OCI-LY7 (cell line): ENCODE results near the gene TUB. TPM values are rescaled to one million over a fixed set of nuclear protein-coding genes. Genes with fewer than 3 reads are reported as not detected.

ENCODE experiments used
- BruUV-seq: library from RNA; stranded (reverse); fragments of 400-500 nt; replicated peaks from 2 replicates; lab custom pipeline; 2021; lab: Mats Ljungman, UMichigan
- CTCF ChIA-PET: fragments of 300-600 bp; sonication (Branson Sonifier 250); formaldehyde crosslinking; loops from one replicate; lab custom pipeline; 2022; ENCODE audit warnings: antibody characterized with exemption; ENCODE audit not compliant: unreplicated experiment; lab: Charles Lee
- POLR2A ChIA-PET: fragments of 300-600 bp; sonication (Branson Sonifier 250); formaldehyde crosslinking; loops from one replicate; lab custom pipeline; 2022; ENCODE audit warnings: antibody characterized with exemption; lab: Charles Lee
- DNase-seq: peaks from one replicate; pipeline ENCODE4 v3.0.0-alpha.2; 2015; ENCODE audit warnings: low spot score
- H2AFZ ChIP-seq: fragments of 200-600 bp; sonication (generic), shearing (Covaris generic); 2 replicates; pipeline ENCODE4 v1.6.1; 2014; ENCODE audit warnings: mild to moderate bottlenecking, antibody characterized with exemption, low read length, moderate library complexity
- H3K27ac ChIP-seq: fragments of 200-600 bp; sonication (generic); 2 replicates; pipeline ENCODE4 v1.5.1; 2014; ENCODE audit warnings: mixed run types, low read depth, mild to moderate bottlenecking, moderate library complexity, low read length, inconsistent platforms; ENCODE audit not compliant: poor library complexity, severe bottlenecking
- H3K36me3 ChIP-seq: fragments of 200-600 bp; sonication (generic); 2 replicates; pipeline ENCODE4 v1.6.1; 2014; ENCODE audit warnings: mild to moderate bottlenecking, antibody characterized with exemption, low read length, moderate library complexity, mixed read lengths; ENCODE audit not compliant: insufficient read depth
- H3K4me1 ChIP-seq: fragments of 200-600 bp; sonication (generic); 2 replicates; pipeline ENCODE4 v1.5.1; 2014; ENCODE audit warnings: mild to moderate bottlenecking, low read length; ENCODE audit not compliant: insufficient read depth, poor library complexity, severe bottlenecking
- H3K4me2 ChIP-seq: fragments of 200-600 bp; sonication (generic); 2 replicates; pipeline ENCODE4 v1.6.1; 2014; ENCODE audit warnings: mild to moderate bottlenecking, low read length
- H3K4me3 ChIP-seq: fragments of 200-600 bp; sonication (generic); 2 replicates; pipeline ENCODE4 v1.5.1; 2014; ENCODE audit warnings: mild to moderate bottlenecking, low read depth, low read length; ENCODE audit not compliant: poor library complexity, severe bottlenecking
- H3K79me2 ChIP-seq: fragments of 200-600 bp; sonication (generic); 2 replicates; pipeline ENCODE4 v1.6.1; 2016; ENCODE audit warnings: low read depth, mild to moderate bottlenecking, low read length, moderate library complexity, mixed read lengths; ENCODE audit not compliant: insufficient read depth
- H3K9me2 ChIP-seq: fragments of 200-600 bp; sonication (generic); 2 replicates; pipeline ENCODE4 v1.6.1; 2016; ENCODE audit warnings: mild to moderate bottlenecking, low read length, mixed read lengths; ENCODE audit not compliant: insufficient read depth
- H3K9me3 ChIP-seq: fragments of 200-600 bp; sonication (generic); 2 replicates; pipeline ENCODE4 v1.6.1; 2014; ENCODE audit warnings: mild to moderate bottlenecking, mixed run types, low read length, mixed read lengths
- H4K20me1 ChIP-seq: fragments of 200-600 bp; sonication (generic); 2 replicates; pipeline ENCODE4 v1.6.1; 2014; ENCODE audit warnings: mild to moderate bottlenecking, antibody characterized with exemption, low read length, moderate library complexity, mixed read lengths; ENCODE audit not compliant: insufficient read depth
- EZH2phosphoT487 ChIP-seq: fragments of 200-600 bp; sonication (generic); IDR thresholded peaks from 2 replicates; pipeline ENCODE4 v1.6.1; 2018; ENCODE audit warnings: low read depth, borderline replicate concordance, mild to moderate bottlenecking, mixed run types, antibody characterized with exemption, low read length, moderate library complexity, mixed read lengths
- intact Hi-C: fragments of 100-400 bp; cut with micrococcal nuclease; formaldehyde crosslinking; loops from one replicate; pipeline ENCODE4 v1.10.0; 2022; ENCODE audit not compliant: unreplicated experiment
- total RNA-seq, 2 experiments: library from RNA; depleted of rRNA in 1 of 2; stranded (reverse); fragments of >200 nt in 1 of 2; shearing (Covaris generic) in 1 of 2; gene quantifications; 2 replicates each; pipeline ENCODE4 v1.2.3, GENCODE V29; 2014 to 2022
- TF ChIP-seq, protein P1 (sequence below): fragments of 200-600 bp; sonication (generic); conservative IDR thresholded peaks from 2 replicates; pipeline ENCODE4 v1.5.1; 2014; ENCODE audit warnings: mild to moderate bottlenecking, antibody characterized with exemption, low read length, moderate library complexity, mixed read lengths

The TUB gene
- total RNA-seq, 2 experiments from 2014 or later = not detected

DNA sequence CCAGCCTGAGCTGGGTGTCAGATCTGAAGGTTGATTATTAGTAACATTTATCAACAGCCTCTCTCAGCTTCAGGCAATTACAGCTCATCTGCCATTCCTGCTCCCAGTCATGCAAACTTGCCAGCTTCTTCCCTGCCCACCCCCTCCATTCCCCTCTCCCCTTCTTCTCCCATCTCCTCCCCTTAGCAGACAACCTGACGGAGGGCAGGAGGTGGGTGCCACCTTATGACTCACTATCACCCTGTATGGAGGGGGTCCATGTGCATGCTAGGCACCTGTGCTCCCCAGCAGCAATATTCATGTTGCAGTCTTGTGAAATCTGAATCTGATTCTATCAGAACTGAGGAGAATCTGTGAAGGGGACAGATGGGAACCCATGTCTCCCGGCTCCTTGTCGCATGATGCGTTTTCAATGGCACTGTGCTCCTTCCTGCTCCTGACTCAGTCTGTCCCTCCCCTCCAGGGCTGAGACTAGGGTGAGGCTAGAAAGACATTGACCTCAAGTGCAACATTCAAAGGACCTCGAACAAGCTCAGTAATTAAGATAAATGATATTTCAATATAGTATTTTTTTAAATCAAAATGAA is 46.3 kb upstream of the TUB start:
- intact Hi-C loops = loop anchor here (5.0 kb wide), 1 partner anchor 38 kb away; no protein-coding TSS in a partner anchor
- H3K9me3 ChIP-seq = no peaks in the 10 kb centered on the region
- no peak overlapping the region for H3K4me2 ChIP-seq
- H3K27ac ChIP-seq = no peak overlapping the region
- no peak overlapping the region for H2AFZ ChIP-seq
- no peak overlapping the region for H3K4me3 ChIP-seq
- DNase-seq = no peak
- ChIA-PET POLR2A (no interaction called here), CTCF (interaction anchor here (0.6 to 1.1 kb wide), 2 partner anchors 16 to 64 kb away, joined by 4 to 18 read pairs; no protein-coding TSS in a partner anchor)
- no peak for TF ChIP-seq EZH2phosphoT487
- TF ChIP-seq, protein P1, sequence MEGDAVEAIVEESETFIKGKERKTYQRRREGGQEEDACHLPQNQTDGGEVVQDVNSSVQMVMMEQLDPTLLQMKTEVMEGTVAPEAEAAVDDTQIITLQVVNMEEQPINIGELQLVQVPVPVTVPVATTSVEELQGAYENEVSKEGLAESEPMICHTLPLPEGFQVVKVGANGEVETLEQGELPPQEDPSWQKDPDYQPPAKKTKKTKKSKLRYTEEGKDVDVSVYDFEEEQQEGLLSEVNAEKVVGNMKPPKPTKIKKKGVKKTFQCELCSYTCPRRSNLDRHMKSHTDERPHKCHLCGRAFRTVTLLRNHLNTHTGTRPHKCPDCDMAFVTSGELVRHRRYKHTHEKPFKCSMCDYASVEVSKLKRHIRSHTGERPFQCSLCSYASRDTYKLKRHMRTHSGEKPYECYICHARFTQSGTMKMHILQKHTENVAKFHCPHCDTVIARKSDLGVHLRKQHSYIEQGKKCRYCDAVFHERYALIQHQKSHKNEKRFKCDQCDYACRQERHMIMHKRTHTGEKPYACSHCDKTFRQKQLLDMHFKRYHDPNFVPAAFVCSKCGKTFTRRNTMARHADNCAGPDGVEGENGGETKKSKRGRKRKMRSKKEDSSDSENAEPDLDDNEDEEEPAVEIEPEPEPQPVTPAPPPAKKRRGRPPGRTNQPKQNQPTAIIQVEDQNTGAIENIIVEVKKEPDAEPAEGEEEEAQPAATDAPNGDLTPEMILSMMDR = no peak
- no peaks in the 10 kb centered on the region for H3K4me1 ChIP-seq
- no peaks in the 10 kb centered on the region for H4K20me1 ChIP-seq
- H3K9me2 ChIP-seq = no peaks in the 10 kb centered on the region
- BruUV-seq = no TSS peak
- no peaks in the 10 kb centered on the region for H3K79me2 ChIP-seq
- no peaks in the 10 kb centered on the region for H3K36me3 ChIP-seq

DNA sequence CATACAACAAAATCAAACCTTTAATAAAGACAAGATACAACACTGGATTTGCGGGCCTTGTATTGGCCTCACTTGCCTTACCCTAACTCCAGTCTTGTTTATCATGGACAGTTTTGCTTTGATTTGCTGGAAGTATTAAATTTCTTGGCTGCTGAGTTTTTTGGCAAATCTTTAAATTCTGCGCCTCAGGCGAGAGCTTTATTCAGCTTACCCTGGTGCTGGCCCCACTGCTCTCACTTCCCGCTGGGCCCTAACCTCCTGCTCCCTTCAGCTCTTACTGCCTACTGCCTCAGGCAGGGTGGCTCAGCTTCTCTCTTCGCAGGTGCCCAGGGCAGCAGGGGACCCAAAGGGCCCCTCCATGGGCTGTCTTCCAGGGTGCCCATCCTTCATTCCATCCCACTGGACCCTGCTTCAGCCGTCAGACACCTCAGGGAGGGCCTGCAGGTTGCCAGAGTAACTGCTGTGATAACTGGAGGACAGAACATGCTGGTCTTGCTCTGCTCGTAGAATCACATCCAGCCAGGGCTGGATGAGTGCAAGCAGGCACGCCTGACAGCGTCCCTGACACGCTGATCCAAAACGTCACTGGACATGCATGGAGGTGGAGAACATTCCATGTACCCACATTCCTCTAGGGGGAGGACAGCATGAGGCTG is 45.7 kb upstream of the TUB start:
- no peaks in the 10 kb centered on the region for H4K20me1 ChIP-seq
- no peaks in the 10 kb centered on the region for H3K79me2 ChIP-seq
- no TSS peak for BruUV-seq
- intact Hi-C loops = no loop called here
- no peak overlapping the region for H2AFZ ChIP-seq
- H3K4me1 ChIP-seq = no peaks in the 10 kb centered on the region
- H3K36me3 ChIP-seq = no peaks in the 10 kb centered on the region
- no peaks in the 10 kb centered on the region for H3K9me3 ChIP-seq
- no peak overlapping the region for H3K4me3 ChIP-seq
- no peak overlapping the region for H3K4me2 ChIP-seq
- TF ChIP-seq, protein P1 = no peak
- TF ChIP-seq EZH2phosphoT487 = no peak
- no peak overlapping the region for H3K27ac ChIP-seq
- H3K9me2 ChIP-seq = no peaks in the 10 kb centered on the region
- POLR2A ChIA-PET = no interaction called here
- no peak for DNase-seq
- CTCF ChIA-PET = interaction anchor here (0.6 to 1.1 kb wide), 2 partner anchors 17 to 64 kb away, joined by 4 to 18 read pairs; no protein-coding TSS in a partner anchor
